ENCODE results near the gene TRAPPC10.

- TF ChIP-seq GABPA (IDR thresholded peaks at IDR 0.05; ENCODE audit: borderline replicate concordance, insufficient read depth, low read length) (no peak), SIN3A (conservative IDR thresholded peaks at IDR 0.05 in 1 of 2, IDR thresholded peaks at IDR 0.05 in 1 of 2; ENCODE audit: low read depth in 1 of 2, low read length in 2 of 2) (no peak), CTCF (IDR thresholded peaks at IDR 0.05; ENCODE audit: control extremely low read depth in 1 of 3, insufficient read depth in 1 of 3, low read depth in 1 of 3, low read length in 3 of 3) (no peak), JUN (IDR thresholded peaks at IDR 0.05; ENCODE audit: low read depth, low read length) (no peak), TAF1 (IDR thresholded peaks at IDR 0.05; ENCODE audit: low read depth, low read length) (no peak), TEAD4 (IDR thresholded peaks at IDR 0.05; ENCODE audit: low read depth, low read length) (no peak), YY1 (IDR thresholded peaks at IDR 0.05; ENCODE audit: low read depth, low read length) (no peak), SP2 (IDR thresholded peaks at IDR 0.05; ENCODE audit: low read length) (no peak), POLR2A (IDR thresholded peaks at IDR 0.05; ENCODE audit: control extremely low read depth in 1 of 2, low read depth in 2 of 2, low read length in 2 of 2) (no peak)
These were observed 27.7 kb downstream of the TRAPPC10 start for GRCh38 chr21:44039828-44040227.
